PC-3 (cell line): ENCODE results near the gene FIP1L1. TPM values are rescaled to one million over a fixed set of nuclear protein-coding genes. Genes with fewer than 3 reads are reported as not detected.
A peak's percentile ranks its signal among the peaks of the same experiment; 100 is the strongest.
"Not testable (repeated sequence)": the region's sequence is repeated elsewhere in the genome, so short reads cannot be mapped to it uniquely, and the experiment has no call there.

Experiments
- ATAC-seq: fragments of 200-7000 bp; cut with Tn5 transposase; 2 replicates; pipeline ENCODE4 v1.9.1; 2020; ENCODE audit warnings: mild to moderate bottlenecking, moderate library complexity
- BruUV-seq: library from RNA; stranded (reverse); fragments of 400-500 nt; replicated peaks from 2 replicates; lab custom pipeline; 2021; lab: Mats Ljungman, UMichigan
- CTCF ChIA-PET: fragments of 300-600 bp; sonication (Branson Sonifier 250); formaldehyde crosslinking; loops from one replicate; lab custom pipeline; 2022; ENCODE audit warnings: antibody characterized with exemption; lab: Charles Lee
- POLR2A ChIA-PET: fragments of 300-600 bp; sonication (Branson Sonifier 250); formaldehyde crosslinking; loops from one replicate; lab custom pipeline; 2022; ENCODE audit warnings: antibody characterized with exemption; ENCODE audit not compliant: unreplicated experiment; lab: Charles Lee
- DNase-seq: peaks from one replicate; pipeline ENCODE4 v3.0.0-alpha.2; 2015
- H2AFZ ChIP-seq: fragments of 300-600 bp; sonication (generic); 2 replicates; pipeline ENCODE4 v1.6.0; 2016; ENCODE audit warnings: antibody characterized with exemption, low read length
- H3F3A ChIP-seq: fragments of 300-600 bp; sonication (generic); one replicate; pipeline ENCODE4 v1.6.0; 2017; ENCODE audit warnings: antibody characterized with exemption, low read length, control low read depth, mild to moderate bottlenecking; ENCODE audit not compliant: unreplicated experiment
- H3K27ac ChIP-seq: fragments of 300-600 bp; sonication (generic); 2 replicates; pipeline ENCODE4 v1.5.1; 2016; ENCODE audit warnings: mild to moderate bottlenecking, low read length
- H3K27me3 ChIP-seq: fragments of 300-600 bp; sonication (generic); 2 replicates; pipeline ENCODE4 v1.6.1; 2016; ENCODE audit warnings: low read length, mixed read lengths
- H3K36me3 ChIP-seq: fragments of 300-600 bp; sonication (generic); 2 replicates; pipeline ENCODE4 v1.6.1; 2016; ENCODE audit warnings: low read depth, mixed run types, low read length, mixed read lengths
- H3K4me1 ChIP-seq: fragments of 300-600 bp; sonication (generic); 2 replicates; pipeline ENCODE4 v1.5.1; 2016; ENCODE audit warnings: low read length; ENCODE audit not compliant: insufficient read depth
- H3K4me2 ChIP-seq: fragments of 300-600 bp; sonication (generic); 2 replicates; pipeline ENCODE4 v1.6.0; 2016; ENCODE audit warnings: low read length
- H3K4me3 ChIP-seq: fragments of 300-600 bp; sonication (generic); 2 replicates; pipeline ENCODE4 v1.5.1; 2016; ENCODE audit warnings: mild to moderate bottlenecking, low read length, mixed read lengths
- H3K79me2 ChIP-seq: fragments of 300-600 bp; sonication (generic); 2 replicates; pipeline ENCODE4 v1.6.1; 2017; ENCODE audit warnings: low read length, mixed read lengths
- H3K9ac ChIP-seq: fragments of 300-600 bp; sonication (generic); 2 replicates; pipeline ENCODE4 v1.6.0; 2016; ENCODE audit warnings: mild to moderate bottlenecking, low read length
- H3K9me2 ChIP-seq: fragments of 300-600 bp; sonication (generic); replicated peaks from 2 replicates; pipeline ENCODE4 v1.6.1; 2016; ENCODE audit warnings: mixed run types, low read length, mixed read lengths
- H3K9me3 ChIP-seq: fragments of 300-600 bp; sonication (generic); 2 replicates; pipeline ENCODE4 v1.6.1; 2016; ENCODE audit warnings: low read length, mixed read lengths
- H4K20me1 ChIP-seq: fragments of 300-600 bp; sonication (generic); 2 replicates; pipeline ENCODE4 v1.6.1; 2016; ENCODE audit warnings: low read length, mixed read lengths
- EZH2 ChIP-seq: fragments of 300-600 bp; sonication (generic); IDR thresholded peaks from one replicate; pipeline ENCODE4 v1.6.1; 2017; ENCODE audit warnings: antibody characterized with exemption, mild to moderate bottlenecking, low read length; ENCODE audit not compliant: unreplicated experiment
- EZH2phosphoT487 ChIP-seq: fragments of 300-600 bp; sonication (generic); IDR thresholded peaks from 2 replicates; pipeline ENCODE4 v1.6.1; 2018; ENCODE audit warnings: mild to moderate bottlenecking, antibody characterized with exemption, low read length, borderline replicate concordance
- intact Hi-C: fragments of 100-400 bp; cut with micrococcal nuclease; formaldehyde crosslinking; loops from 2 replicates; pipeline ENCODE4 v1.9.0; 2023
- total RNA-seq: library from RNA; depleted of rRNA; stranded (reverse); fragments of >200 nt; gene quantifications from 2 replicates; pipeline ENCODE4 v1.2.3, GENCODE V29; 2014
- TF ChIP-seq, protein P1 (sequence below): fragments of 300-600 bp; sonication (generic); conservative IDR thresholded peaks from 2 replicates; pipeline ENCODE4 v1.5.1; 2017; ENCODE audit warnings: antibody characterized with exemption, low read depth, mild to moderate bottlenecking, low read length

FIP1L1 gene
- total RNA-seq, 1 experiment from 2014 or later, result 76.1 TPM

DNA sequence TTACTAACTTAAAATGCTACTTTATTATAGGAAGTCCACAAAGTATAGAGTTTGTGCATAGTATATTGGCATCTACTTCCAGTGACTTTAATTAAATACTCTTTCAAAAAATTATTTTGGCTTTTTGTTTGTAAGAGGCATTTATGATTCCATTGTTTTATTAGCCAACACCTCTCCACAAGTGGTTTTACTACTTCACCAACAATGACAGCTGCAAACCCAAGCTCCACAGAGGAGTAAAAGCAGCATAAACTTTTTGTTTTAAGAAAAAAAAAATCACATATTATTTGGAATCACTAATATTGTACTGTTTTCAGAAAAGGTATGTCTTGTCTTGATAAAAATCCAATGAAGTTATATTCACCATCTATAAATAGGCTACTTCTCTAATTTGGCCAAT is 88.5 kb downstream of the FIP1L1 start:
- CTCF ChIA-PET, result no interaction called here
- H3K4me1 ChIP-seq, result peaks cover 7% of the 10 kb centered on the region
- no peak overlapping the region for H3K9ac ChIP-seq
- H3K27me3 ChIP-seq, result no peaks in the 10 kb centered on the region
- H2AFZ ChIP-seq, result no peak overlapping the region
- H4K20me1 ChIP-seq, result no peaks in the 10 kb centered on the region; the same call in 1 of the 2 replicates
- no peak overlapping the region for H3K4me3 ChIP-seq
- no peaks in the 10 kb centered on the region for H3F3A ChIP-seq
- no peaks in the 10 kb centered on the region for H3K9me2 ChIP-seq
- no peaks in the 10 kb centered on the region for H3K79me2 ChIP-seq
- intact Hi-C loops, result no loop called here
- POLR2A ChIA-PET, result no interaction called here
- no TSS peak for BruUV-seq
- TF ChIP-seq EZH2 (no peak), EZH2phosphoT487 (no peak)
- TF ChIP-seq, protein P1, sequence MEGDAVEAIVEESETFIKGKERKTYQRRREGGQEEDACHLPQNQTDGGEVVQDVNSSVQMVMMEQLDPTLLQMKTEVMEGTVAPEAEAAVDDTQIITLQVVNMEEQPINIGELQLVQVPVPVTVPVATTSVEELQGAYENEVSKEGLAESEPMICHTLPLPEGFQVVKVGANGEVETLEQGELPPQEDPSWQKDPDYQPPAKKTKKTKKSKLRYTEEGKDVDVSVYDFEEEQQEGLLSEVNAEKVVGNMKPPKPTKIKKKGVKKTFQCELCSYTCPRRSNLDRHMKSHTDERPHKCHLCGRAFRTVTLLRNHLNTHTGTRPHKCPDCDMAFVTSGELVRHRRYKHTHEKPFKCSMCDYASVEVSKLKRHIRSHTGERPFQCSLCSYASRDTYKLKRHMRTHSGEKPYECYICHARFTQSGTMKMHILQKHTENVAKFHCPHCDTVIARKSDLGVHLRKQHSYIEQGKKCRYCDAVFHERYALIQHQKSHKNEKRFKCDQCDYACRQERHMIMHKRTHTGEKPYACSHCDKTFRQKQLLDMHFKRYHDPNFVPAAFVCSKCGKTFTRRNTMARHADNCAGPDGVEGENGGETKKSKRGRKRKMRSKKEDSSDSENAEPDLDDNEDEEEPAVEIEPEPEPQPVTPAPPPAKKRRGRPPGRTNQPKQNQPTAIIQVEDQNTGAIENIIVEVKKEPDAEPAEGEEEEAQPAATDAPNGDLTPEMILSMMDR, result no peak
- DNase-seq (no peak), ATAC-seq (no peak)
- peaks cover 23% of the 10 kb centered on the region for H3K36me3 ChIP-seq
- no peak overlapping the region for H3K27ac ChIP-seq
- H3K9me3 ChIP-seq, result no peaks in the 10 kb centered on the region
- no peak overlapping the region for H3K4me2 ChIP-seq

DNA sequence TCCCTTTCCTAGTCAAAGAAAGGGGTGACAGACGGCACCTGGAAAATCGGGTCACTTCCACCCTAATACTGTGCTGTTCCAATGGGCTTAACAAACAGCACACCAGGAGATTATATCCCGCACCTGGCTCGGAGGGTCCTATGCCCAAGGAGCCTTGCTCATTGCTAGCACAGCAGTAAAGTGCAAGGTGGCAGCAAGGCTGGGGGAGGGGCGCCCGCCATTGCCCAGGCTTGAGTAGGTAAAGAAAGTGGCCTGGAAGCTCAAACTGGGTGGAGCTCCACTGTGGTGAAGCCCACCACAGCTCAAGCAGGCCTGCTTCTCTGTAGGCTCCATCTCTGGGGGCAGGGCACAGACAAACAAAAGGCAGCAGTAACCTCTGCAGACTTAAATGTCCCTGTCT is 89.1 kb downstream of the FIP1L1 start:
- H3K9ac ChIP-seq, H3K4me2 ChIP-seq, ATAC-seq, POLR2A ChIA-PET, intact Hi-C loops, BruUV-seq, H3K9me3 ChIP-seq, H3K79me2 ChIP-seq, H2AFZ ChIP-seq, H4K20me1 ChIP-seq, CTCF ChIA-PET, H3K27me3 ChIP-seq, H3K4me1 ChIP-seq, H3K27ac ChIP-seq, DNase-seq, H3F3A ChIP-seq, H3K4me3 ChIP-seq, H3K9me2 ChIP-seq: not testable (repeated sequence)
- H3K36me3 ChIP-seq, result peaks cover 17% of the 10 kb centered on the region

DNA sequence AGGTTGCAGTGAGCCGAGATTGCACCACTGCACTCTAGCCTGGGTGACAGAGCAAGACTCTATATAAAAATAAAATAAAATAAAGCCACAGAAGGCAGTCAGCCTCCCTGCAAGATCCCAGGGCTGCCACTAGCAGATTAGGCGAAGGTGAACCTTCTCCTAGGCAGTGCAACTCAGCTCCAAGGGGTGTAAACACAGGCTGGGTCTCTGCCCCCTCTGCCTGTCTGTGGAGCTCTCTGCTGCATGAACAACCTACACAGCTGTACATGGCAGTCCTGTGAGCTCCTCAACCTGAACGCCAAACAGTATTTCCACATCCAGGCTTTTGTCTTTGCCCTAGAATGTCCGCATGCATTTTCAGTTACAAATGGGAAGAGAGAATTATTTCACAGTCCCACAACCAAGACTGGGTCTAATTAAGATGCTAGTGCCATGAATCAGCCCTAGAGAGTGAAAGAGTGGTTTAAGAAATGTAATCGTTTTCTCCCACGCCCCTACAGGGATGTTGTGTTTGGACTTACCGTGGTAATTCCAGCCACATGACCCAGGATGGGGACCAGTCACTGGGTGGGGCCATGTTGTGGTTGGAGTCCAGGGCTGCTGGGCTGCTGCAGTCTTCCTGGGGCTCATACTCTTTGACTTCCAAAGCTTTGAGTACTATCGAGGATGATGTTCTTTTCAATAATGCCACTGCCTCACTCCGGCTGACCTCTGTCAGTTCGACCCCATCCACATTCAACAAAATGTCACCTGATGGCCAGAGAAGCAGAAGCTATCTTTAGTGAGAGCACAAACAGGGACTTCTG is 99.0 kb downstream of the FIP1L1 start:
- ChIA-PET CTCF (no interaction called here), POLR2A (no interaction called here)
- TF ChIP-seq, protein P1, result no peak
- no peak for TF ChIP-seq EZH2
- no peak for TF ChIP-seq EZH2phosphoT487
- peaks cover 9% of the 10 kb centered on the region for H3F3A ChIP-seq
- no peak overlapping the region for H3K4me2 ChIP-seq
- H3K9me2 ChIP-seq, result no peaks in the 10 kb centered on the region
- peaks cover 27% of the 10 kb centered on the region for H3K4me1 ChIP-seq
- no peak overlapping the region for H2AFZ ChIP-seq
- ATAC-seq (no peak), DNase-seq (peak; percentile 46)
- intact Hi-C loops, result loop anchor here (10.0 kb wide), 1 partner anchor 308 kb away; no protein-coding TSS in a partner anchor
- no TSS peak for BruUV-seq
- H3K27me3 ChIP-seq, result no peaks in the 10 kb centered on the region
- H3K36me3 ChIP-seq, result no peaks in the 10 kb centered on the region
- H3K9me3 ChIP-seq, result no peaks in the 10 kb centered on the region
- H4K20me1 ChIP-seq, result no peaks in the 10 kb centered on the region
- no peak overlapping the region for H3K27ac ChIP-seq
- no peak overlapping the region for H3K9ac ChIP-seq
- no peak overlapping the region for H3K4me3 ChIP-seq
- H3K79me2 ChIP-seq, result no peaks in the 10 kb centered on the region
